ENCODE measurements around the gene ROBO2.

Gene ROBO2

GRCh38 chr3:77190374-77190773, 150.5 kb downstream of the ROBO2 start:
- no peak for DNase-seq (ENCODE audit: low read depth in 2 of 2)

GRCh38 chr3:77191014-77191413, 151.1 kb downstream of the ROBO2 start:
- DNase-seq (ENCODE audit: low read depth in 2 of 2), result no peak

- DNase-seq (ENCODE audit: low read depth in 2 of 2), result no peak
These were observed 151.7 kb downstream of the ROBO2 start for GRCh38 chr3:77191640-77192039.

- no peak for DNase-seq (ENCODE audit: low read depth in 2 of 2)
These were observed 156.1 kb downstream of the ROBO2 start for GRCh38 chr3:77195766-77196545.

GRCh38 chr3:77197408-77197807, 157.5 kb downstream of the ROBO2 start:
- DNase-seq (ENCODE audit: low read depth in 2 of 2), result no peak

- no peak for DNase-seq (ENCODE audit: low read depth in 2 of 2)
These were observed 164.0 kb downstream of the ROBO2 start for GRCh38 chr3:77203851-77204250.

- no peak for DNase-seq (ENCODE audit: low read depth in 2 of 2)
These were observed 164.9 kb downstream of the ROBO2 start for GRCh38 chr3:77204788-77205187.

GRCh38 chr3:77207753-77208152, 167.9 kb downstream of the ROBO2 start:
- DNase-seq (ENCODE audit: low read depth in 2 of 2), result no peak

- DNase-seq (ENCODE audit: low read depth in 2 of 2), result no peak
These were observed 182.8 kb downstream of the ROBO2 start for GRCh38 chr3:77222701-77223100.

GRCh38 chr3:77227567-77227966, 187.7 kb downstream of the ROBO2 start:
- no peak for DNase-seq (ENCODE audit: low read depth in 2 of 2)

GRCh38 chr3:77232557-77232956, 192.7 kb downstream of the ROBO2 start:
- DNase-seq (ENCODE audit: low read depth in 2 of 2), result no peak

- DNase-seq (ENCODE audit: low read depth in 2 of 2), result no peak
These were observed 194.1 kb downstream of the ROBO2 start for GRCh38 chr3:77234004-77234403.

- no peak for DNase-seq (ENCODE audit: low read depth in 2 of 2)
These were observed 196.2 kb downstream of the ROBO2 start for GRCh38 chr3:77236118-77236517.

- DNase-seq (ENCODE audit: low read depth in 2 of 2), result no peak
These were observed 200.3 kb downstream of the ROBO2 start for GRCh38 chr3:77240072-77240650.

GRCh38 chr3:77242371-77242770, 202.5 kb downstream of the ROBO2 start:
- DNase-seq (ENCODE audit: low read depth in 2 of 2), result no peak

- DNase-seq (ENCODE audit: low read depth in 2 of 2), result no peak
These were observed 205.1 kb downstream of the ROBO2 start for GRCh38 chr3:77244981-77245380.

GRCh38 chr3:77247061-77247460, 207.2 kb downstream of the ROBO2 start:
- DNase-seq (ENCODE audit: low read depth in 2 of 2), result no peak

GRCh38 chr3:77247817-77248216, 207.9 kb downstream of the ROBO2 start:
- DNase-seq (ENCODE audit: low read depth in 2 of 2), result no peak

- no peak for DNase-seq (ENCODE audit: low read depth in 2 of 2)
These were observed 208.5 kb downstream of the ROBO2 start for GRCh38 chr3:77248420-77248819.

GRCh38 chr3:77251136-77251535, 211.2 kb downstream of the ROBO2 start:
- DNase-seq (ENCODE audit: low read depth in 2 of 2), result no peak

GRCh38 chr3:77254967-77255831, 215.3 kb downstream of the ROBO2 start:
- DNase-seq (ENCODE audit: low read depth in 2 of 2), result no peak
